HTR-8/SVneo (cell line): ENCODE results near the gene SAMD11.

ENCODE experiments used
- DNase-seq: peaks from one replicate; pipeline ENCODE4 v3.0.0; 2011; ENCODE audit warnings: low spot score, mixed read lengths; ENCODE audit not compliant: insufficient read length
- FAIRE-seq: peaks from 2 replicates; lab custom pipeline; 2011; peaks lifted over from hg19 to GRCh38; lab: Jason Lieb, UNC

The SAMD11 gene

GRCh38 chr1:903721-904271, 19.9 kb upstream of the SAMD11 start:
- no peak for DNase-seq
- no peak for FAIRE-seq

DNA sequence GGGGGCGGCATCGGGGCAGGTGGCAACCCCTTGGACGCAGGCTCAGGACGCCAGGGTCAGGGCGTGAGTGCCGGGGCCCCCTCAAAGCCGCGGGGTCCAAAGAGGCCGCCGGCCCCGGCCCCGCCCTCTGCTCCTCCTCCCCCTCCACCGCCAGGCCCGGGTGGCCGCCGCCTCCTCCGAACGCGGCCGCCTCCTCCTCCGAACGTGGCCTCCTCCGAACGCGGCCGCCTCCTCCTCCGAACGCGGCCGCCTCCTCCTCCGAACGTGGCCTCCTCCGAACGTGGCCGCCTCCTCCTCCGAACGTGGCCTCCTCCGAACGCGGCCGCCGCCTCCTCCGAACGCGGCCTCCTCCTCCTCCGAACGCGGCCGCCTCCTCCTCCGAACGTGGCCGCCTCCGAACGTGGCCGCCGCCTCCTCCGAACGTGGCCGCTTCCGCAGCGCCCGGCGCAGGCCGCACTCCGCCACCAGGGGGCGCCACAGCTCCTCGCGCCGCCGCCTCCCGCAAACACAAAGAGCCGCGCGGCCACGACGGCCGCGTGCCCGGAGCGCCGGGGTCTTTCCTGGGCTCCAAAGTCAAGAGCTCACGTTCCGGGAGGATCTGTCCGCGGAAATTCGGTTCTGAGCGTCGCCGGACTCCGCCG, 19.3 kb upstream of the SAMD11 start:
- peak; percentile 76 for FAIRE-seq
- DNase-seq: peak; percentile 64

DNA sequence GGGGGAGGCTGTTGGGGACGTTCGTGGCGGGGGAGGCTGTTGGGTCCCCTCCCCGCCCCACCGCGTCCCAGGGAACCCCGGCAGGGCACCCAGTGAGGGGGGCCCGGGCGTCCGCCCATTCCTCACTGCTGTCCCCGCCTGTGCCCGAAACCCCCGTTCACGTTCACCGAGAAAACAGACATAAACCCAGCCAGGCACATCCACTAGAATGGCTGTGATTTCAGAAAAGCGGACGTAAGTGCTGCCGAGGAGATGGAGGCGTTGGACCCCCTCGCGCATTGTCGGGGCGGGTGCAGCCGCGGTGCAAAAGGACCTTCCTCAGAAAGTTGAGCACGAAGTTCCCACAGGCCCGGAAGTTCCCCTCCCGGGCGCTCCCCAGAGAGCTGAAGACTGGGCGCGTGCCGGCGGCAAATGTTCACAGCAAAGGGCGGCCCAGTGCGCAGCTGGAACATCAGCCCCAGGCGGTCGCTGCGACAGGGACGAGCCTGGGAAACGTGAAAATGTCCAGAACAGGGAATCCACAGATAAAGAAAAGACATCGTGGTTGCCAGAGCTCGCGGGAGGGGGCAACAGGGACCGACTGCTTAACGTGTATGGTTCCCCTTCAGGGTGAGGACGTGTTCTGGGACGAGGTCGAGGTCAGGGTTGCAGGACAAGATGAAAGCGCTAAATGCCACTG, 18.5 kb upstream of the SAMD11 start:
- no peak for FAIRE-seq
- DNase-seq: no peak

DNA sequence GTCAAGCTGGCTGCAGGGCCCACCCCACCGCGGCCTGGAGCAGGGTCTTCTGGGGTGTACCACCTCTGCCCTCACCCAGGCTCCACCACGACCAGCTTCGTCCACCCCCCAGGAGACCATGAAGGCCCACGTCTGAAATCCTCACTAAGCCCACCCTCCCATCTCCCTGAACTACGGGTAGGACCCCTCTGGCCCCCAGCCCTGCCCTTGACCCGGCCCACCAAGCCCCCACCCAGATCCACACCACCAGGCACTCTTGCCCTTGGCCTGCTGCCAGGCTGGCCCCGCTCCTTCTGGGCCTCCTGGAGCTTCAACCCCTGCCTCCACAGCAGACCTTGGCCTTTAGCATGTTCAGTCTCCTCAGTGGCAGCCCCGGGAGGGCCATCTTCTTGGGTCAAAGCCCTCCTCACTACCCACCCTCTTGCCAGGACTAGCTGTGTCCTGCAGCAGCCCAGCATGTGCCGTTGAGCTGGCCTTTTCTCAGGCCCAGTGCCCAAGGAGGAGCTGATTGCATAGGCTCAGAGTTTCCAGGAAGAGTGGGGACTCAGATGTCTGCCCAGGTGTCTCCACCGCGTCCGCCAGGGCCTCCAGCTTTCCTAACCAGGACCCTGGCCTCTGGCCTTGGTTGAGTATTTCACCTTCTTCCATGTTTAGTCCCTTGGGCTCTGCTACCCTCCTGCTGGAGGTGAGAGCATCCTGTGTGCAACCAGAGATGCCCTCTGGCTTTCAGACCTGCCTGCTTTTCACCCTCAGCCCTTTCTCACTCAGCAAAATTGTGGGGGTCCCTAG, 17.7 kb upstream of the SAMD11 start:
- FAIRE-seq (no peak), DNase-seq (no peak)

DNA sequence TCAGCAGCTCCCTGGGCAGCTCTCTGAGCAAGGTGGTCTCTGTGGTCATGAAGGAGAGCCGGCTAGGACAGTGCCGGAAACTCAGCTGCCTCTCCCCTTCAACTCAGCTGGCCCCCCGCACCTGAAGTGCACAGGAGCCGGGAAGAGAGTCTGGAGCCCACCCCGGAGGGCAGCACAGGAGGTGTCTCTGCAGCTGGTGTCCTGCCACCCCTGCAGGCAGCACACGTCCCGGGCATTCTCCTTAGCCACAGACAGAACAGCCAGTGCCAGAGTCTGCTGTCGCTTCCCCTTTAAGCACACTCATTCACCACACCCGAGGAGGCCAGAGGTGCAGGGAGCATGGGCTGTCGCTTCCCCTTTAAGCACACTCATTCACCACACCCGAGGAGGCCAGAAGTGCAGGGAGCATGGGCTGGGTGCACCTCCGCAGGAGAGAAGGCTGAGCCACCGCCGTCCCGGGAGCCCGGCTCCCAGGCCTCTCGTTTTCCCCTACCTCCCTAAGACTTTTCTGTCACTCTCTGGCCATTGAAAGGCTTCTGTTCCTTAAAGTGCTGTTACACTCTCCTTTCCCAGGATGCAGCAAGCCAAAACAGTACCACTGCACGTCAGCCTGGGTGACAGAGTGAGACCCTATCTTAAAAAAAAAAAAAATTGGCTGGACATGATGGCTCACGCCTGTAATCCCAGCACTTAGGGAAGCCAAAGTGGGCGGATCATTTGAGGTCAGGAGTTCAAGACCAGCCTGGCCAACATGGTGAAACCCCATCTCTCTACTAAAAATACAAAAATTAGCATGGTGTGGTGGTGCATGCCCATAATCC, 16.9 kb upstream of the SAMD11 start:
- FAIRE-seq (no peak), DNase-seq (no peak)

DNA sequence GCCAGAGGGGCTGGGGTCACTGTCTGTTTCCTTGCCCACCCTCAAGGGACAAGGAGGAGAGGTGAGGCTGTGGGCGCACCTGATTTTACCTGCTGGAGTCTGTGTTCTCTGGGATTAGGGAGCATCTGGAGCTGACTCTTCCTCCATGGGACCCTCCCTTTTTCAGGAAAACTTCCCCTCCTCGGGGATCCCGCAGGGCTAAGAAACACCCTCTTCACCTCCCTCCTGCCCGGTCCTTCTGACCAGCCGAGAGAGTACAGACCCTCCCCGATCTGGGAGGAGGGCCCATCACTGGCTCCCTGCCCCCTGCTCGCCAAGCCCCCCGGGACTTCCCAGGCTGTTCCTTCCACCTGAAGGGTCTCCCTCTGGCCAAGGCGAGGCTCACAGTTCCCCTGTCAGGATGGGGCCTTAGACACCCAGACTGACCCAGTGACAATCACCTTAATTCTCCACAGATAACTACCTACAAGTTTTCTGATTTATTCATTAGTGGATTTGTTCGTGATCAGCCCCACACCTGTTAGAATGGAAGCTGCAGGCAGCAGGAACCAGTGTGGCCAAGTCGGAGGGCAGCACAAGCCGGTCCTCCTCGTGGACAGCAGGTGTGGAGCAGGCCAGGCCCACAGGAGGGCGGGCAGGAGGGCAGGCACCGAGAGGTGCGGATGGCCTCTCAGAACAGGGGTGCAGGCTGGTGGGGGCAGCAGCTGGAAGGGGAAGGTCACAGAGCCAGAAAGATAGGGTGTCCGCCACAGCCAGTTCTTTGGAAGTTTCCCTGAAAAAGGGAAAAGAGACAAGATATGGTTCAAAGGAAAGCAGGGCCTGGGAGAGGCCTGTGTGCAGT, 15.9 kb upstream of the SAMD11 start:
- no peak for FAIRE-seq
- DNase-seq: no peak

DNA sequence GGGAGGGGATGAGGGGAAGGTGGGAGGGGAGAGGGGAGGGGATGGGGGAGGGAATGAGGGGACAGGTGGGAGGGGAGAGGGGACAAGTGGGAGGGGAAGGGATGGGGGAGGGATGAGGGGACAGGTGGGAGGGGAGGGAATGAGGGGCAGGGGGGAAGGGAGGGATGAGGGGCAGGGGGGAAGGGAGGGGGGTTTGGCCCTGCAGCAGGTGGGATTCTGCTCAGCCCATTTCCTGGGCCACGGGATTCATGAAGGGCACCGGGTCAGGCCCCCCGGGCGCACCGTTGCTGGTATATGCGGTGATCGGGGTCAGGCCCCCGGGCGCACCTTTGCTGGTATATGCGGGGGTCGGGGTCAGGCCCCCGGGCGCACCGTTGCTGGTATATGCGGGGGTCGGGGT, 15.1 kb upstream of the SAMD11 start:
- FAIRE-seq (no peak), DNase-seq (no peak)

GRCh38 chr1:909861-910310, 13.8 kb upstream of the SAMD11 start:
- DNase-seq: no peak
- FAIRE-seq: no peak

GRCh38 chr1:910311-910880, 13.3 kb upstream of the SAMD11 start:
- no peak for FAIRE-seq
- DNase-seq: no peak

GRCh38 chr1:910881-911721, 12.6 kb upstream of the SAMD11 start:
- DNase-seq: peak; percentile 61
- no peak for FAIRE-seq

DNA sequence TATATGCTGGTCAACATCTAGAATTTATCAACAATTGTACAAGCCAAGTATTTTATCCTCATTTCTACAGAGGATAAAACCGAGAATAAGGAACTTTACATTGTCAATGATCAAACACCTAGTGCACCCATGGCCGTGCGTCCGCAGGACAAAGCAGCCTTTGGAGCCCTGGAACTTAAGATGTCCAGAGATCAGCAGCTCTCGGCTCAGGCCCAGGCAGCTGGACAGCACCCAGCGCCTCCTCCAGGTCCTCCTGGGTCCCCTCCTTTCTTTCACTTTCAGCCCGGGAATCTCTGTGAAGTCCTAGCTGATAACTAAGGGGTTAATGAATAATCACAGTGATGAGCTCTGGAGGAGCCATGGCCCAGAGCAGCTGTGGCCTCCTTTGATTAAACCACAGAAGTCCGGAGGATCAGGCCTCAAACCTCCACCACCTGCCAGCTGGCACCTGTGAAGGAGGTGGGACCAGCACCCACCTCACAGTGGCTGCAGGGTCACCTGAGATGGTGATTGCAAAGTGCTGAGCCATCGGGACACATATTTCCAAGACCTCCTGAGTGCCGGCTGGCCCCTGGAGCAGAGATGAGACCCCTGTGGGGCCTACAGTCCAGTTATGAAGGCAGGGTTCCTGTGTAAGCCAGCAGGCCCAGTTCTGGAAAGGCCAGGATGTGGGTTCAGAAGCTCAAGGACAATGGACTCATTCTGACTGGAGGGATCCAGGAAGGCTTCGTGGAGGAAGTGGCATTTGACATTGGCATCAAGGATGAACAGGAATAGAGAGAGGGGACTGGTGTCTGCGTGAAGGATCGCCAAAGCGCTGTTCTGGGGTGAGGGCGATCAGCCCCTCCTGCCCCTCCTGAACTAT, 11.6 kb upstream of the SAMD11 start:
- DNase-seq (no peak), FAIRE-seq (no peak)

DNA sequence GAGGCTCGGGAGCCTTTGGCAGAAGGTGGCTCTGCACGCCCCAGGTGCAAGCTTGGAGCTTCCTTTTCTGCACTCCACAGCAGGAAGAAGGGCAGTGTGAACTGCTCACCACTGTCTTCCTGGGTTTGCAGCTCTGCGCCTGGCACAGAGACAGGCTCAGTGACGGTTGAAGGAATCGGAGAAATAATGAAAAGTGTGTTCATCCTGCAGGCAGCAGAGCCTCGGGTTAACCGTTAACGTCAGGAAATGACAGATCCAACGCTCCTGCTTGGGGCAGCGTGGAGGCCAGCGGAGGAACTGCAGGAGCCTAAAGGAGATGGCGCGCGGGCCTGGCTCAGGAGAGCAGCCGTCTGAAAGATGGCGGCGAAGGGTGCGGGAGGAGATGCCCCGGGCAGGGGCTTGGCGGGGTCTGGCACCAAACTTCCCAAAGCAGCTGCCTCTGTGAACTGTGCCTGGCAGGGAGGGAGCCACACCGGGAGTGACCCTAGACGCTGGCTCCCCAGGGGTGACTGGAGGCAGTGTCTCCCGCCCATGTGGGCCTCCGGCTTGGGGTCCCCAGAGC, 10.9 kb upstream of the SAMD11 start:
- DNase-seq (no peak), FAIRE-seq (no peak)

- FAIRE-seq (no peak), DNase-seq (no peak)
Measured at GRCh38 chr1:913491-914130, 10.1 kb upstream of the SAMD11 start.

GRCh38 chr1:914131-914890, 9.4 kb upstream of the SAMD11 start:
- no peak for FAIRE-seq
- DNase-seq: no peak

DNA sequence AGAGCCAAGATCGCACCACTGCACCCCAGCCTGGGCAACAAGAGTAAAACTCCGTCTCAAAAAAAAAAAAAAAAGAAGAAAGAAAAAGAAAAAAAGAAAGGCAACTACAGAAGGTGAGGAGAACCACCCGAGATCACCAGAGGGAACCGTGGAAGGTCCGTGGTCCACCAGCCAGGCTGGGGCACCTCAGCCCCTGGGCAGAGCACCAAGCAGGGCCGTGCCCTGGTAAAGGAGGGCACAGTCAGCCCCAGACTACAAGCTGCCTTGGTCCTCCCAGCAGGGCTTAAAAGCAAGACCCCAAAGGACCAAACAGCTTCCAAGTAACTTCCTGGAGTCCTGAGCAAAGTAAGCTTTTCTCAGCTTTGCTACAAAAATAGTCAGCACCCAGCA, 8.8 kb upstream of the SAMD11 start:
- DNase-seq: no peak
- FAIRE-seq: no peak
